ENCODE data around the gene MYCBP.

GRCh38 chr1:38917772-38918171 lies 44.6 kb upstream of the MYCBP start:
- TF ChIP-seq ZNF549 (tag by site-specific recombination; IDR thresholded peaks at IDR 0.05) (no peak), ZBTB11 (tag by site-specific recombination; conservative IDR thresholded peaks at IDR 0.05; ENCODE audit: low read depth) (no peak), SALL2 (tag by site-specific recombination; IDR thresholded peaks at IDR 0.05; ENCODE audit: borderline replicate concordance) (no peak), ZNF555 (tag by site-specific recombination; conservative IDR thresholded peaks at IDR 0.05) (no peak), CTCF (tag by site-specific recombination; IDR thresholded peaks at IDR 0.05) (no peak), ZNF114 (tag by site-specific recombination; IDR thresholded peaks at IDR 0.05) (no peak), ZNF211 (tag by site-specific recombination; IDR thresholded peaks at IDR 0.05; ENCODE audit: low read depth) (no peak), ZSCAN18 (tag by site-specific recombination; IDR thresholded peaks at IDR 0.05) (no peak), OSR2 (tag by site-specific recombination; IDR thresholded peaks at IDR 0.05) (no peak), YY1 (tag by site-specific recombination; IDR thresholded peaks at IDR 0.05) (no peak)
